Upper lobe of right lung (tissue), 1 donor: ENCODE data around the gene MAN1C1. TPM values are rescaled to one million over a fixed set of nuclear protein-coding genes. Genes with fewer than 3 reads are reported as not detected.

ENCODE experiments used
- ATAC-seq: fragments of 200-7000 bp; cut with Tn5 transposase; one replicate; pipeline ENCODE4 v1.9.1; 2020; ENCODE audit warnings: mild to moderate bottlenecking, moderate library complexity
- DNase-seq: peaks from one replicate; pipeline ENCODE4 v3.0.0-alpha.2; 2020
- H3K27ac ChIP-seq: fragments of 200-600 bp; one replicate; pipeline ENCODE4 v1.8.0; 2022
- H3K27me3 ChIP-seq: fragments of 200-600 bp; one replicate; pipeline ENCODE4 v1.8.0; 2022; ENCODE audit warnings: mild to moderate bottlenecking
- H3K36me3 ChIP-seq: fragments of 200-600 bp; one replicate; pipeline ENCODE4 v1.8.0; 2022
- H3K4me1 ChIP-seq: fragments of 200-600 bp; one replicate; pipeline ENCODE4 v1.8.0; 2022
- H3K4me3 ChIP-seq: fragments of 200-600 bp; one replicate; pipeline ENCODE4 v1.8.0; 2022; ENCODE audit warnings: mild to moderate bottlenecking
- H3K9me3 ChIP-seq: fragments of 200-600 bp; one replicate; pipeline ENCODE4 v1.8.0; 2022
- CTCF ChIP-seq: fragments of 200-600 bp; IDR thresholded peaks from one replicate; pipeline ENCODE4 v1.8.0; 2022; ENCODE audit warnings: antibody characterized with exemption
- intact Hi-C: fragments of 100-400 bp; cut with DNase I; formaldehyde crosslinking; loops from one replicate; pipeline ENCODE4 v1.11.0; 2022
- total RNA-seq: library from RNA; stranded (reverse); fragmentation: NEBNext Ultra II Directional; extraction: Animal tissue kit (Norgen Biotek cat#: 25700); gene quantifications from one replicate; pipeline ENCODE4 v1.2.1, GENCODE V29; 2021
- donor health status: DM: no; HTN: yes; CAD: no; lungs with severe emphysema.

MAN1C1 gene
- total RNA-seq, 1 donor from 2014 or later = 19.7 TPM

GRCh38 chr1:25685211-25685750 is 68.7 kb downstream of the MAN1C1 start:
- TF ChIP-seq CTCF = no peak
- no peak overlapping the region for H3K27ac ChIP-seq
- no peak overlapping the region for H3K4me3 ChIP-seq
- H3K36me3 ChIP-seq = no peaks in the 10 kb centered on the region
- DNase-seq (no peak), ATAC-seq (no peak)
- no peaks in the 10 kb centered on the region for H3K27me3 ChIP-seq
- no peaks in the 10 kb centered on the region for H3K9me3 ChIP-seq
- intact Hi-C loops = no loop called here
- peaks cover 23% of the 10 kb centered on the region for H3K4me1 ChIP-seq

GRCh38 chr1:25685938-25686665 is 69.5 kb downstream of the MAN1C1 start:
- intact Hi-C loops = no loop called here
- Histone ChIP-seq H3K4me3 (peak overlapping the region; percentile 2), H3K9me3 (no peaks in the 10 kb centered on the region), H3K4me1 (peaks cover 23% of the 10 kb centered on the region), H3K27me3 (no peaks in the 10 kb centered on the region), H3K36me3 (no peaks in the 10 kb centered on the region), H3K27ac (peak overlapping the region; percentile 63)
- ATAC-seq = no peak
- TF ChIP-seq CTCF = no peak
- no peak for DNase-seq

GRCh38 chr1:25687221-25688017 is 70.8 kb downstream of the MAN1C1 start:
- no peak for TF ChIP-seq CTCF
- ATAC-seq (no peak), DNase-seq (no peak)
- no peaks in the 10 kb centered on the region for H3K9me3 ChIP-seq
- no peak overlapping the region for H3K27ac ChIP-seq
- no peaks in the 10 kb centered on the region for H3K27me3 ChIP-seq
- intact Hi-C loops = no loop called here
- H3K4me3 ChIP-seq = no peak overlapping the region
- H3K4me1 ChIP-seq = peaks cover 23% of the 10 kb centered on the region
- no peaks in the 10 kb centered on the region for H3K36me3 ChIP-seq

- H3K36me3 ChIP-seq = no peaks in the 10 kb centered on the region
- no peak for ATAC-seq
- H3K4me3 ChIP-seq = no peak overlapping the region
- peak overlapping the region; percentile 14 for H3K27ac ChIP-seq
- intact Hi-C loops = no loop called here
- TF ChIP-seq CTCF = no peak
- H3K9me3 ChIP-seq = no peaks in the 10 kb centered on the region
- DNase-seq = no peak
- H3K27me3 ChIP-seq = no peaks in the 10 kb centered on the region
- peaks cover 28% of the 10 kb centered on the region for H3K4me1 ChIP-seq
Observed at GRCh38 chr1:25688390-25689119, 72.0 kb downstream of the MAN1C1 start.

GRCh38 chr1:25689686-25690381 is 73.2 kb downstream of the MAN1C1 start:
- Histone ChIP-seq H3K27me3 (no peaks in the 10 kb centered on the region), H3K36me3 (no peaks in the 10 kb centered on the region), H3K4me1 (peaks cover 33% of the 10 kb centered on the region), H3K9me3 (no peaks in the 10 kb centered on the region), H3K27ac (no peak overlapping the region), H3K4me3 (no peak overlapping the region)
- no peak for TF ChIP-seq CTCF
- DNase-seq (no peak), ATAC-seq (no peak)
- intact Hi-C loops = no loop called here
